ENCODE results near the gene IFIT1B. TPM values are rescaled to one million over a fixed set of nuclear protein-coding genes. Genes with fewer than 3 reads are reported as not detected.
"Not testable (repeated sequence)": the region's sequence is repeated elsewhere in the genome, so short reads cannot be mapped to it uniquely, and the experiment has no call there.

Gene IFIT1B
- polyA plus RNA-seq, 1 experiment, result not detected

DNA sequence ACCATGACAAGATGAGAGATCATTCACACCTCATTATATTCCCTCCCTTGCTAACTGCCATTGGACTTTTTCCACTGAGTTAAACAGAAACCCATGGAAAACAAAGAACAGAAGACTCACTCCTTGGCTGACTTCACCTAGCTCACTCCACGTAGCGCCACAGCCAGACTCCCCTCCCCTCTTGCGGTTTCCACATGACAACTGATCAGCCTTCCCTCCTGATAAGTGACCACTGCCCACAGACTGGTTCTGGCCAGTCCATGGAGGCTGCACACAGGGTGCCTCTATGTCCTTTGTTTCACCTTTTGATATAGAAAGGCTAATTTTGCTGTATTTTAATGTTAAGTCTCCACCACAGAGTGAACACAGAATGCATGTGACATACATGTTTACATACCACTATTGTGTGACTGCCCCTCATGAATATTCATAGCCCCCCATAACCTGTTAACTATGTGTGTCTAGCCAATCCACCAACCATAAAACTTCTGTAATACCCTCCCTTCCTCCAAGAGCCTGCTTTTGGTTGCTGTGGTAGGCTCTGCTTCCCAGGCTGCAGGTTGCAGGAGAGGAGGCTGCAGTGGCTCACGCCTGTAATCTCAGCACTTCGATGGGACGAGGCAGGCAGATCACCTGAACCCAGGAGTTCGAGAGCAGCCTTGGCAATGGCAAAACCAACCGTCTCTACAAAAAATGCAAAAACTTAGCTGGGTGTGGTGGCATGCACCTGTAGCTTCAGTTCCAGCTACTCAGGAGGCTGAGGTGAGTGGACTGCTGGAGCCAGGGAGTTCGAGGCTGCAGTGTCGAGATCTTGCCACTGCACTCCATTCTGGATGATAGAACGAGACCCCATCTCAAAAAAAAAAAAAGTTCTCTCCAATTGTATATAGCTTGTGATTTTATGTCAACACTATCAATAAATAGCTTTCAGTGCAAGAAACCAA is 26.5 kb downstream of the IFIT1B start:
- no peaks in the 10 kb centered on the region for H3K27me3 ChIP-seq (ENCODE audit: control insufficient read depth, insufficient read depth, low read length)
- TF ChIP-seq, protein P1, sequence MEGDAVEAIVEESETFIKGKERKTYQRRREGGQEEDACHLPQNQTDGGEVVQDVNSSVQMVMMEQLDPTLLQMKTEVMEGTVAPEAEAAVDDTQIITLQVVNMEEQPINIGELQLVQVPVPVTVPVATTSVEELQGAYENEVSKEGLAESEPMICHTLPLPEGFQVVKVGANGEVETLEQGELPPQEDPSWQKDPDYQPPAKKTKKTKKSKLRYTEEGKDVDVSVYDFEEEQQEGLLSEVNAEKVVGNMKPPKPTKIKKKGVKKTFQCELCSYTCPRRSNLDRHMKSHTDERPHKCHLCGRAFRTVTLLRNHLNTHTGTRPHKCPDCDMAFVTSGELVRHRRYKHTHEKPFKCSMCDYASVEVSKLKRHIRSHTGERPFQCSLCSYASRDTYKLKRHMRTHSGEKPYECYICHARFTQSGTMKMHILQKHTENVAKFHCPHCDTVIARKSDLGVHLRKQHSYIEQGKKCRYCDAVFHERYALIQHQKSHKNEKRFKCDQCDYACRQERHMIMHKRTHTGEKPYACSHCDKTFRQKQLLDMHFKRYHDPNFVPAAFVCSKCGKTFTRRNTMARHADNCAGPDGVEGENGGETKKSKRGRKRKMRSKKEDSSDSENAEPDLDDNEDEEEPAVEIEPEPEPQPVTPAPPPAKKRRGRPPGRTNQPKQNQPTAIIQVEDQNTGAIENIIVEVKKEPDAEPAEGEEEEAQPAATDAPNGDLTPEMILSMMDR (IDR thresholded peaks at IDR 0.05; ENCODE audit: low read depth, low read length), result no peak
- H3K9me3 ChIP-seq (ENCODE audit: control insufficient read depth, insufficient read depth, low read length), result peaks cover 2% of the 10 kb centered on the region; the same call in 1 of the 2 replicates
- no peak overlapping the region for H3K27ac ChIP-seq (ENCODE audit: low read depth, low read length)
- no peak overlapping the region for H3K4me3 ChIP-seq (ENCODE audit: low read depth, low read length)
- ChIA-PET CTCF (no interaction called here), POLR2A (interaction anchor here (0.7 kb wide), 1 partner anchor 74 kb away, joined by 4 read pairs; no protein-coding TSS in a partner anchor)
- no peak for DNase-seq (ENCODE audit: low read depth, low spot score)

GRCh38 chr10:89406178-89406577 is 28.3 kb downstream of the IFIT1B start:
- H3K4me3 ChIP-seq (ENCODE audit: low read depth, low read length); H3K9me3 ChIP-seq (ENCODE audit: control insufficient read depth, insufficient read depth, low read length); POLR2A ChIA-PET; H3K27me3 ChIP-seq (ENCODE audit: control insufficient read depth, insufficient read depth, low read length); H3K27ac ChIP-seq (ENCODE audit: low read depth, low read length); DNase-seq (ENCODE audit: low read depth, low spot score): not testable (repeated sequence)
- CTCF ChIA-PET, result interaction anchor here (1.0 kb wide), 1 partner anchor 1460 kb away, joined by 3 read pairs; no protein-coding TSS in a partner anchor

GRCh38 chr10:89407792-89408191 is 29.9 kb downstream of the IFIT1B start:
- H3K4me3 ChIP-seq (ENCODE audit: low read depth, low read length); H3K9me3 ChIP-seq (ENCODE audit: control insufficient read depth, insufficient read depth, low read length); H3K27ac ChIP-seq (ENCODE audit: low read depth, low read length); H3K27me3 ChIP-seq (ENCODE audit: control insufficient read depth, insufficient read depth, low read length); DNase-seq (ENCODE audit: low read depth, low spot score); CTCF ChIA-PET; POLR2A ChIA-PET: not testable (repeated sequence)

DNA sequence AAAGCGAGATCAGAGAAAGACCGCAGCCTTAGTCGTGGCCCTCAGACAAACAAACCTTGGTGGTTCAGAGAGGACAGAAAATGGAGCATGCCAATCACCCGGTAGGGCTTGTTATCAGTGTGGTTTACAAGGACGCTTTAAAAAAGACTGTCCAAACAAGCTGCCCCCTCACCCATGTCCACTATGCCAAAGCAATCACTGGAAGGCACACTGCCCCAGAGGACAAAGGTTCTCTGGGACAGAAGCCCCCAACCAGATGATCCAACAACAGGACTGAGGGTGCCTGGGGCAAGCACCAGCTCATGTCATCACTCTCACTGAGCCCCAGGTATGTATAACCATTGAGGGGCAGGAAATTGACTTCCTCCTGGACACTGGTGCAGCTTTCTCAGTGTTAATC is 31.4 kb downstream of the IFIT1B start:
- POLR2A ChIA-PET; DNase-seq (ENCODE audit: low read depth, low spot score); H3K9me3 ChIP-seq (ENCODE audit: control insufficient read depth, insufficient read depth, low read length); H3K4me3 ChIP-seq (ENCODE audit: low read depth, low read length); H3K27ac ChIP-seq (ENCODE audit: low read depth, low read length); H3K27me3 ChIP-seq (ENCODE audit: control insufficient read depth, insufficient read depth, low read length): not testable (repeated sequence)
- CTCF ChIA-PET, result interaction anchor here (0.5 kb wide), 1 partner anchor 41 kb away, joined by 3 read pairs; no protein-coding TSS in a partner anchor

- DNase-seq (ENCODE audit: low read depth, low spot score); H3K27ac ChIP-seq (ENCODE audit: low read depth, low read length); CTCF ChIA-PET; H3K27me3 ChIP-seq (ENCODE audit: control insufficient read depth, insufficient read depth, low read length); H3K9me3 ChIP-seq (ENCODE audit: control insufficient read depth, insufficient read depth, low read length); H3K4me3 ChIP-seq (ENCODE audit: low read depth, low read length); POLR2A ChIA-PET: not testable (repeated sequence)
Measured at GRCh38 chr10:89410551-89410950, 32.7 kb downstream of the IFIT1B start.

GRCh38 chr10:89411135-89411534 is 33.3 kb downstream of the IFIT1B start:
- H3K9me3 ChIP-seq (ENCODE audit: control insufficient read depth, insufficient read depth, low read length); H3K27me3 ChIP-seq (ENCODE audit: control insufficient read depth, insufficient read depth, low read length); H3K27ac ChIP-seq (ENCODE audit: low read depth, low read length); POLR2A ChIA-PET; H3K4me3 ChIP-seq (ENCODE audit: low read depth, low read length); DNase-seq (ENCODE audit: low read depth, low spot score); CTCF ChIA-PET: not testable (repeated sequence)

DNA sequence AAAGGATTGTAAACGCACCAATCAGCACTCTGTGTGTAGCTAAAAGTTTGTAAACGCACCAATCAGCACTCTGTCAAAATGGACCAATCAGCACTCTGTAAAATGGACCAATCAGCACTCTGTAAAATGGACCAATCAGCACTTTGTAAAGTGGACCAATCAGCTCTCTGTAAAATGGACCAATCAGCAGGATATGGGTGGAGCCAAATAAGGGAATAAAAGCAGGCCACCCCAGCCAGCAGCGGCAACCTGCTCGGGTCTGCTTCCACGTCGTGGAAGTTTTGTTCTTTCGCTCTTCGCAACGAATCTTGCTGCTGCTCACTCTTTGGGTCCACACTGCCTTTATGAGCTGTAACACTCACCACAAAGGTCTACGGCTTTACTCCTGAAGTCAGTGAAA is 34.4 kb downstream of the IFIT1B start:
- DNase-seq (ENCODE audit: low read depth, low spot score); H3K9me3 ChIP-seq (ENCODE audit: control insufficient read depth, insufficient read depth, low read length); H3K27ac ChIP-seq (ENCODE audit: low read depth, low read length); POLR2A ChIA-PET; H3K4me3 ChIP-seq (ENCODE audit: low read depth, low read length); H3K27me3 ChIP-seq (ENCODE audit: control insufficient read depth, insufficient read depth, low read length): not testable (repeated sequence)
- CTCF ChIA-PET, result interaction anchor here (1.5 kb wide), 1 partner anchor 315 kb away, joined by 4 read pairs; no protein-coding TSS in a partner anchor

All from AG04450 (cell line).